Measurements from ENCODE around the gene MBTPS1.

MBTPS1 gene

GRCh38 chr16:84050316-84050715 lies 66.4 kb downstream of the MBTPS1 start:
- no peak for DNase-seq (ENCODE audit: extremely low spot score)
- TF ChIP-seq, protein P1, sequence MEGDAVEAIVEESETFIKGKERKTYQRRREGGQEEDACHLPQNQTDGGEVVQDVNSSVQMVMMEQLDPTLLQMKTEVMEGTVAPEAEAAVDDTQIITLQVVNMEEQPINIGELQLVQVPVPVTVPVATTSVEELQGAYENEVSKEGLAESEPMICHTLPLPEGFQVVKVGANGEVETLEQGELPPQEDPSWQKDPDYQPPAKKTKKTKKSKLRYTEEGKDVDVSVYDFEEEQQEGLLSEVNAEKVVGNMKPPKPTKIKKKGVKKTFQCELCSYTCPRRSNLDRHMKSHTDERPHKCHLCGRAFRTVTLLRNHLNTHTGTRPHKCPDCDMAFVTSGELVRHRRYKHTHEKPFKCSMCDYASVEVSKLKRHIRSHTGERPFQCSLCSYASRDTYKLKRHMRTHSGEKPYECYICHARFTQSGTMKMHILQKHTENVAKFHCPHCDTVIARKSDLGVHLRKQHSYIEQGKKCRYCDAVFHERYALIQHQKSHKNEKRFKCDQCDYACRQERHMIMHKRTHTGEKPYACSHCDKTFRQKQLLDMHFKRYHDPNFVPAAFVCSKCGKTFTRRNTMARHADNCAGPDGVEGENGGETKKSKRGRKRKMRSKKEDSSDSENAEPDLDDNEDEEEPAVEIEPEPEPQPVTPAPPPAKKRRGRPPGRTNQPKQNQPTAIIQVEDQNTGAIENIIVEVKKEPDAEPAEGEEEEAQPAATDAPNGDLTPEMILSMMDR (IDR thresholded peaks at IDR 0.05; ENCODE audit: control extremely low read depth, extremely low read depth, low read depth, missing control alignments), result no peak
- ChIA-PET CTCF (interaction anchor here (1.2 kb wide), 1 partner anchor 9 kb away, joined by 3 read pairs; no protein-coding TSS in a partner anchor), POLR2A (no interaction called here)

DNA sequence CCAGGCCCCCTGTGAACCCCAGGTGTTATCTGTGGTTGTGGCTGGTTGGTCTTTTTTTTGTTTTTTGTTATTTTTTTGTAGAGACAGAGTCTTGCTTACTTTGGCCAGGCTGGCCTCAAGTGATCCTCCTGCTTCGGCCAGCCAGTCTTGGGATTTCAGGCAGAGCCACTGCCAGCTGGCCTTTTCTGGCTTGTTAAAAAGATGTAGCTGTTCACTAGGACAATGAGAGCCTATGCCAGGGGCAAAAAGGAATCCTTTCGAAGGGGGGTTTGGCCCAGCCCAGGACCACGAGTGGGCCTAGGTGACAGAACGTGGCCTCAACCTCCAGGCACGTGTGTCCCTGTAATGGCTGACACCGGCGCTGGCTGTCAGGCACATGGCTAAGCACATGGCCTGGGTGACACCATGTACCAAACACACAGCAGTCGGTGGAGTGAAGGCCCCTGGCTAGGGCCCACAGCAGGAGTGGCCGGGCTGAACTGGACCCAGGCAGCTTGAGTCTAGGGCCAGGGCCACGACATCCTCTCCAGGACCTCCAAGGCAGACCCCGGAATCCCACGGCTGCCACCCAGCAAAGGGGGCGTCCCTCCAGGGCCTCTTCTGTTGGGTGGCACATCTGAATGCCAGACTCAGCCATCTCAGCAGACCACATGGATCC lies 67.2 kb downstream of the MBTPS1 start:
- TF ChIP-seq, protein P1 (IDR thresholded peaks at IDR 0.05; ENCODE audit: control extremely low read depth, extremely low read depth, low read depth, missing control alignments), result no peak
- CTCF ChIA-PET, result no interaction called here
- POLR2A ChIA-PET, result no interaction called here
- no peak for DNase-seq (ENCODE audit: extremely low spot score)

DNA sequence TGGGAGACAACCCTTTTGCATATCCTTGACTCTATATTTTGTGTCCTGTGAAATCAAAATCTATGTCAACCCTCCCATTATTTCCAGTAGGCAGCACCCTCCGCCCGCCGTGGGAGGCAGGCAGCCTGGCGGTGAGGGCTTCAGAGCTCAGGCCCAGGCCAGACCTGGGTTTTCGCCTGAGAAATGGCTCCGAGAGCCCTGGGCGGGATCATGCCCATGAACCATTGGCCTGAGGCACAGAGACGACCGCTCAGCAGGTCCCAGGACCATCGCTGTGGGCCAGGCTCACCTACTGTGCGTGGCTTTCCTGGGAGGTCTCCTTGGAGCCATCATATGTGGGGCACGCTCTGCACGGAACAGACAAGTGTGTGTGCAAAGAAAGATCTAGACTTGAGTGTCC lies 67.9 kb downstream of the MBTPS1 start:
- DNase-seq (ENCODE audit: extremely low spot score), result no peak
- ChIA-PET CTCF (no interaction called here), POLR2A (no interaction called here)
- TF ChIP-seq, protein P1 (IDR thresholded peaks at IDR 0.05; ENCODE audit: control extremely low read depth, extremely low read depth, low read depth, missing control alignments), result no peak

DNA sequence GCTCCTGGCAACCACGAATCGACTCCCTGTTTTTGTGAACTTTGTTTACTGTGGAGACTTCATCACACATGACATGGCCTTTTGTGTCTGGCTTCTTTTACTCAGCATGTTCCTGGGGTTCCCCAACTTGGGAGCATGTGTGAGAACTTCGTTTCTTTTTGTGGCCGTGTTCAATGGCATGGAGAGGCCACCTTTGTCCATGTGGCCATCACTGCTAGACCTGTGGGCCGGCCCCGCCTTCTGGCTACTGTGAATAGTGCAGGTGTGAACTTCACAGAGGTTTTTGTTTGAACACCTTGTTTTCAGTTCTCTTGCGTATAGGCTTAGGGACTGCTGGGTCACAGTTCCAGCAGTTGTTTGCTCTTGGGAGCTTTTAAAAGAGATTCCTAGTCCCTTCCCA lies 68.5 kb downstream of the MBTPS1 start:
- POLR2A ChIA-PET, result no interaction called here
- CTCF ChIA-PET, result no interaction called here
- TF ChIP-seq, protein P1 (IDR thresholded peaks at IDR 0.05; ENCODE audit: control extremely low read depth, extremely low read depth, low read depth, missing control alignments), result no peak
- no peak for DNase-seq (ENCODE audit: extremely low spot score)

GRCh38 chr16:84047626-84048025 lies 69.1 kb downstream of the MBTPS1 start:
- ChIA-PET CTCF (interaction anchor here (1.4 kb wide), 1 partner anchor 16 kb away, joined by 3 read pairs; no protein-coding TSS in a partner anchor), POLR2A (no interaction called here)
- DNase-seq (ENCODE audit: extremely low spot score), result no peak
- TF ChIP-seq, protein P1 (IDR thresholded peaks at IDR 0.05; ENCODE audit: control extremely low read depth, extremely low read depth, low read depth, missing control alignments), result no peak

GRCh38 chr16:84047206-84047605 lies 69.5 kb downstream of the MBTPS1 start:
- ChIA-PET POLR2A (no interaction called here), CTCF (interaction anchor here (1.4 to 1.6 kb wide), 2 partner anchors 11 to 16 kb away, joined by 3 read pairs; no protein-coding TSS in a partner anchor)
- DNase-seq (ENCODE audit: extremely low spot score), result no peak
- TF ChIP-seq, protein P1 (IDR thresholded peaks at IDR 0.05; ENCODE audit: control extremely low read depth, extremely low read depth, low read depth, missing control alignments), result no peak
